GM10266 (cell line): ENCODE data around the gene GFM2.
"Not testable (repeated sequence)": the region's sequence is repeated elsewhere in the genome, so short reads cannot be mapped to it uniquely, and the experiment has no call there.

Experiments
- DNase-seq: peaks from one replicate; pipeline ENCODE4 v3.0.0; 2012; ENCODE audit errors: extremely low spot score
- TF ChIP-seq, protein P1 (sequence below): IDR thresholded peaks from 2 replicates; pipeline ENCODE4 v1.5.1; 2012; ENCODE audit warnings: mild to moderate bottlenecking, low read depth; ENCODE audit not compliant: control insufficient read depth, insufficient read depth; ENCODE audit errors: missing control alignments

The GFM2 gene

DNA sequence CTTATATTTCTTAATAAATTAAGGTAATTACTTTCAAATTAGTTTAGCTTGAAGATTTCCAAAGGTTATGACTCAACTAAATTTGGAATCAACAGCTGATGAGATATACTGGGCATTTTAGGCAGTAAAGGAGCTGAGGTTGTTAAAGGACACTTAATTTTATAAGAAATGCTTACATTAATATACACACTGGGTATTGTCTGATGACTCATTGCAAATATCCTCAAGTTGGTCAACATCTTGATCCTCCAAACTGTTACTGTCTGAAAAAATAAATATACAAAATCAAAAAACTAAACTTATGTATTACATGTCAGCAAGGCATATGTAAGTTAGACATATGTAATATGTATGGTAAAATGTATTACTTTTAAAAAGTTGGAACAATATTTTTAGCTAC lies 3.4 kb downstream of the GFM2 start:
- no peak for DNase-seq
- TF ChIP-seq, protein P1, sequence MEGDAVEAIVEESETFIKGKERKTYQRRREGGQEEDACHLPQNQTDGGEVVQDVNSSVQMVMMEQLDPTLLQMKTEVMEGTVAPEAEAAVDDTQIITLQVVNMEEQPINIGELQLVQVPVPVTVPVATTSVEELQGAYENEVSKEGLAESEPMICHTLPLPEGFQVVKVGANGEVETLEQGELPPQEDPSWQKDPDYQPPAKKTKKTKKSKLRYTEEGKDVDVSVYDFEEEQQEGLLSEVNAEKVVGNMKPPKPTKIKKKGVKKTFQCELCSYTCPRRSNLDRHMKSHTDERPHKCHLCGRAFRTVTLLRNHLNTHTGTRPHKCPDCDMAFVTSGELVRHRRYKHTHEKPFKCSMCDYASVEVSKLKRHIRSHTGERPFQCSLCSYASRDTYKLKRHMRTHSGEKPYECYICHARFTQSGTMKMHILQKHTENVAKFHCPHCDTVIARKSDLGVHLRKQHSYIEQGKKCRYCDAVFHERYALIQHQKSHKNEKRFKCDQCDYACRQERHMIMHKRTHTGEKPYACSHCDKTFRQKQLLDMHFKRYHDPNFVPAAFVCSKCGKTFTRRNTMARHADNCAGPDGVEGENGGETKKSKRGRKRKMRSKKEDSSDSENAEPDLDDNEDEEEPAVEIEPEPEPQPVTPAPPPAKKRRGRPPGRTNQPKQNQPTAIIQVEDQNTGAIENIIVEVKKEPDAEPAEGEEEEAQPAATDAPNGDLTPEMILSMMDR, result no peak

DNA sequence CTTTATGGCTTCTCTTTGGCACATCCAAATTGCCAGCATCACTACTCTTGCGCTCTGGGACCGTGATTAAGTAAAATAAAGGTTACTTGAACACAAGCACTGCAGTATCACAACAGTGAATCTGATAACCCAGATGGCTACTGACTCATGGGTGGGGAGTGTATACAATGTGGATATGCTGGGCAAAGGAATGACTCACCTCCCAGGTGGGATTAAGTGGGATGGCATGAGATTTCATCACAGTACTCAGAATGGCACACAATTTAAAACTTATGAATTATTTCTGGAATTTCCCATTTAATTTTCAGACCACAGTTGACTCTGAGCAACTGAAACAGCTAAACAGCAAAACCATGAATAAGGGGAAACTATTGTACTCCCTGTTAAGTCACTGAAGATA lies 4.3 kb downstream of the GFM2 start:
- TF ChIP-seq, protein P1, result no peak
- DNase-seq, result no peak

DNA sequence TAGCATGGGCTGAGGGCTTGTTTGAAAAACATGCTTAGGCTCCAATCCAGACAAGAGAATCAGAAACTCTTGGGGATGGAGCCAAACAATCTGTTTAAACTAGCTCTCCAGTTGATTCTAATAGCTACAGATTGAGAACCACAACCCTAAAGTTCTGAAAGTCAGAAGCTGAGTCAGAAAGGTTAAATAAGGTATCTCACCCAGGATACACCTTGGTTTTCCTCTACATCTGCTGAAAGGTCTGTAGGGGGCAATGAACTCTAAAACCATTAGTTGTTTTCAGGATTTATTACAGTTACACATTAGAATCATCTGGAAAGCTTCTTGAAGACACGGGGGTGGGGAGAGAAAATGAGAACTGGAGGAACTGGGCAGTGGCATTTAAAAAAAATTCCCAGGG lies 5.7 kb downstream of the GFM2 start:
- DNase-seq, result no peak
- TF ChIP-seq, protein P1, result no peak

DNA sequence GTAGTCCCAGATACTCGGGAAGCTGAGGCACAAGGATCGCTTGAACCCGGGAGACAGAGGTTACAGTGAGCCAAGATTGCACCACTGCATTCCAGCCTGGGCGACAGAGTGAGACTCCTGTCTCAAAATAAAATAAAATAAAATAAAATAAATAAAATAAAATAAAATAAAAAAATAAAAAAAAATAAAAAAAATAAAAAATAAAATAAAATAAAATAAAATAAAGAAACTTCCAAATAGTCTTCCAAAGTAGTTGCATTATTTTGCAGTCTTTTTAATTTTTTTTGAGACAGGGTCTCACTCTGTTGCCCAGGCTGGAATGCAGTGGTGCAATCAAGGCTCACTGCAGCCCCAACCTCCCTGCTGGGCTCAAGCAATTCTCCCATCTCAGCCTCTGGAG lies 18.2 kb downstream of the GFM2 start:
- DNase-seq, result not testable (repeated sequence)

DNA sequence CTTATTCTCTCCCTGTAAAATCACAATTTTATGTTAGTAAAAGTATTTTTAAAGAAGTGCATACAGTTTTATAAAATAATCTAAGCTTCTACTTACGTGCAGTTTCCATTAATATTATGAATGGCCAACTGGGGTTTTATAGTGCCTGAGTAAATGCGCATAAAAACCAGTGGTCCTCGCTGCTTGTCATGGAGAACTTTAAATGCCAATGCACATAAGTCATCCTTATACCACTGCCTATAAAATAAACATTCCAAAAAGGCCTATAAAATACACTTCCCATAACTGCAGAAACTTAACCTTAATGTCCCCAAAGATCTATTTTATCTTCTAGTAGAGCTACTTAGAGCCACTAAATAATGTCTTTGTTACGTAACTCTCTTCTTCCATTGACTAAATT lies 28.5 kb downstream of the GFM2 start:
- DNase-seq, result no peak
- TF ChIP-seq, protein P1, result no peak

DNA sequence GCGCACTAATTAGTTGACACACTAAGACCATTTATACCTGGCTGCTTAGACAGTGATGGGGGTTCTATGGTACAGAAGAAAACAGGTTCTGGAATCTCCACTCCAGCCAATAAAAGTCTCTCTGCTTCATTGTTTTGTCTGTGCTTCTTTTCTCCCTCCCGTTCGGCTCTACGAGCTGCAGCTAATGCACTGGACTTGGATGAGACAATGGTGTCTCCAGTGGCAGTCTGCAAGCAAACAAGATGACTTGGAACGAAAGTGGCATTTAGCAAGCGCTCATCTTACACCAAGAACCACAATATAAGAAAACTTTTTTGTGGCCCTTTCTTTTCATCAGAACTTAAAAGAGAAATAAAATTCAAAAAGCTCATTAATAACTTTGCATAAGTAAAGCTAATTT lies 30.2 kb downstream of the GFM2 start:
- TF ChIP-seq, protein P1, result no peak
- no peak for DNase-seq

DNA sequence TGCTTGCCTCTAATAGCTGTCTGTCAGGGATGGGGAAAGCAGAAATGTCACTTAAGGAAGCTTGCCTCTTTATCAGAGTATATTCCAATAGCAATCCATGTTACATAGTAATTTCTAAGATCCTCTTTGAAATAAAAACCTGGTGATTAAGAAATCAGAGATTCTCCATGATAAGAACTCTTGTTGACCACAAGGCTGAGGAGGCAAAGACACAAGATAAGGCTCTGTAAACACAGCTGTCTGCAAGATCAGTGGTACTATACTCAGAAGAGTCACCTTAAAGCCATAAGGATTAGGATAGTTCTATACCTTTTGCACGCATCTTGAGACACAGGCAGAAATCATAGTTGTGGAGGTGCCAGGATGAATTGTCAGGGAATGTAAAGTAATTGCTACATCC lies 41.6 kb downstream of the GFM2 start:
- no peak for DNase-seq
- TF ChIP-seq, protein P1, result no peak

DNA sequence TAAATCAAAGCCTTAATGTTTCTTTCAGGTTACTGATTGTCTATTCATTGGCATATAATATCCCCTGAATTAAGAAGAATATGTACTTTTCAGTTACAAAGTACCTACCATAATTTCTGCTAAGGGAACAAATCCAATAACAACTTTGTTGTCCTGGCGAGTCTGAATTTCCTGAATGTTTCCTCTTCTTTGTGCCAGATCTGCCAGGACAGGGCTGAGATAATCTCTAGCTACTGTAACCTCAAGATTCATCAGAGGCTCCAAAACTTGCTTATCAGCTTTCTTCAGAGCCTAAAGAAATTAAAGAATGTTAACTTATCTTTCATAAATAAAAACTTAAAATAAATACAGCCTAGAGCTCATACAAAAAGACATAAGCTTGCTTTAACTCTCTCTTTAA lies 44.6 kb downstream of the GFM2 start:
- no peak for DNase-seq
- TF ChIP-seq, protein P1, result no peak
